Measurements from ENCODE around the gene GAB4.

The GAB4 gene

GRCh38 chr22:16973591-16974297, 34.3 kb downstream of the GAB4 start:
- no peak for TF ChIP-seq SIN3A (IDR thresholded peaks at IDR 0.05; ENCODE audit: borderline replicate concordance, insufficient read depth, low read length)

GRCh38 chr22:16972311-16972710, 35.7 kb downstream of the GAB4 start:
- TF ChIP-seq TAF1 (IDR thresholded peaks at IDR 0.05; ENCODE audit: borderline replicate concordance, insufficient read depth, low read length) = no peak
- TF ChIP-seq FOXP2 (optimal IDR thresholded peaks at IDR 0.05; ENCODE audit: borderline replicate concordance, extremely low read depth, extremely low read length, insufficient read depth) = no peak
- TF ChIP-seq SIN3A (IDR thresholded peaks at IDR 0.05; ENCODE audit: borderline replicate concordance, insufficient read depth, low read length) = no peak
- TF ChIP-seq, protein P1, sequence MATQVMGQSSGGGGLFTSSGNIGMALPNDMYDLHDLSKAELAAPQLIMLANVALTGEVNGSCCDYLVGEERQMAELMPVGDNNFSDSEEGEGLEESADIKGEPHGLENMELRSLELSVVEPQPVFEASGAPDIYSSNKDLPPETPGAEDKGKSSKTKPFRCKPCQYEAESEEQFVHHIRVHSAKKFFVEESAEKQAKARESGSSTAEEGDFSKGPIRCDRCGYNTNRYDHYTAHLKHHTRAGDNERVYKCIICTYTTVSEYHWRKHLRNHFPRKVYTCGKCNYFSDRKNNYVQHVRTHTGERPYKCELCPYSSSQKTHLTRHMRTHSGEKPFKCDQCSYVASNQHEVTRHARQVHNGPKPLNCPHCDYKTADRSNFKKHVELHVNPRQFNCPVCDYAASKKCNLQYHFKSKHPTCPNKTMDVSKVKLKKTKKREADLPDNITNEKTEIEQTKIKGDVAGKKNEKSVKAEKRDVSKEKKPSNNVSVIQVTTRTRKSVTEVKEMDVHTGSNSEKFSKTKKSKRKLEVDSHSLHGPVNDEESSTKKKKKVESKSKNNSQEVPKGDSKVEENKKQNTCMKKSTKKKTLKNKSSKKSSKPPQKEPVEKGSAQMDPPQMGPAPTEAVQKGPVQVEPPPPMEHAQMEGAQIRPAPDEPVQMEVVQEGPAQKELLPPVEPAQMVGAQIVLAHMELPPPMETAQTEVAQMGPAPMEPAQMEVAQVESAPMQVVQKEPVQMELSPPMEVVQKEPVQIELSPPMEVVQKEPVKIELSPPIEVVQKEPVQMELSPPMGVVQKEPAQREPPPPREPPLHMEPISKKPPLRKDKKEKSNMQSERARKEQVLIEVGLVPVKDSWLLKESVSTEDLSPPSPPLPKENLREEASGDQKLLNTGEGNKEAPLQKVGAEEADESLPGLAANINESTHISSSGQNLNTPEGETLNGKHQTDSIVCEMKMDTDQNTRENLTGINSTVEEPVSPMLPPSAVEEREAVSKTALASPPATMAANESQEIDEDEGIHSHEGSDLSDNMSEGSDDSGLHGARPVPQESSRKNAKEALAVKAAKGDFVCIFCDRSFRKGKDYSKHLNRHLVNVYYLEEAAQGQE (IDR thresholded peaks at IDR 0.05; ENCODE audit: insufficient read depth in 1 of 2, low read depth in 2 of 2, low read length in 2 of 2) = no peak
- no peak for TF ChIP-seq POLR2AphosphoS5 (IDR thresholded peaks at IDR 0.05; ENCODE audit: low read depth, low read length)

DNA sequence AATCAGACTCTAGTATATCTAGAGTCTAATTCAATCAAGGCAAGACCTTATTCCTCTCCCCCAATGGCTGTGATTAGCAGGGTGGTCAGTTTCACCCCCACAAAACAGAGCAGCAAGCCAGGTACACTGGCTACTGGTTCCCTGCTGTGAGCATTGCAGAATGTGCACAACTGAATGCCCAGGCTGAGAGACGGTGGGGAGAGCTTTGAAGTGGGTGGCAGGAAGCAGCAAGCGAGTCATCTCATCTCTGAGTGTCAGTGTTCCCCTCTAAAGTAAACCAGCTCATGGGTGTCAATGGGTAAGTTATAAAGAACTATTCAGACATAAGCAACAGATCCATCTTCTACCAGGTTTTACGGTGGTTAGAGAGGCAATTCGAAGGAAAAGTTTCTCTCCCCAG, 37.6 kb downstream of the GAB4 start:
- TF ChIP-seq SIN3A (IDR thresholded peaks at IDR 0.05; ENCODE audit: borderline replicate concordance, insufficient read depth, low read length) (no peak), TAF1 (IDR thresholded peaks at IDR 0.05; ENCODE audit: borderline replicate concordance, insufficient read depth, low read length) (no peak), POLR2AphosphoS5 (IDR thresholded peaks at IDR 0.05; ENCODE audit: low read depth, low read length) (no peak), FOXP2 (optimal IDR thresholded peaks at IDR 0.05; ENCODE audit: borderline replicate concordance, extremely low read depth, extremely low read length, insufficient read depth) (no peak)
- TF ChIP-seq, protein P1 (IDR thresholded peaks at IDR 0.05; ENCODE audit: insufficient read depth in 1 of 2, low read depth in 2 of 2, low read length in 2 of 2) = no peak

DNA sequence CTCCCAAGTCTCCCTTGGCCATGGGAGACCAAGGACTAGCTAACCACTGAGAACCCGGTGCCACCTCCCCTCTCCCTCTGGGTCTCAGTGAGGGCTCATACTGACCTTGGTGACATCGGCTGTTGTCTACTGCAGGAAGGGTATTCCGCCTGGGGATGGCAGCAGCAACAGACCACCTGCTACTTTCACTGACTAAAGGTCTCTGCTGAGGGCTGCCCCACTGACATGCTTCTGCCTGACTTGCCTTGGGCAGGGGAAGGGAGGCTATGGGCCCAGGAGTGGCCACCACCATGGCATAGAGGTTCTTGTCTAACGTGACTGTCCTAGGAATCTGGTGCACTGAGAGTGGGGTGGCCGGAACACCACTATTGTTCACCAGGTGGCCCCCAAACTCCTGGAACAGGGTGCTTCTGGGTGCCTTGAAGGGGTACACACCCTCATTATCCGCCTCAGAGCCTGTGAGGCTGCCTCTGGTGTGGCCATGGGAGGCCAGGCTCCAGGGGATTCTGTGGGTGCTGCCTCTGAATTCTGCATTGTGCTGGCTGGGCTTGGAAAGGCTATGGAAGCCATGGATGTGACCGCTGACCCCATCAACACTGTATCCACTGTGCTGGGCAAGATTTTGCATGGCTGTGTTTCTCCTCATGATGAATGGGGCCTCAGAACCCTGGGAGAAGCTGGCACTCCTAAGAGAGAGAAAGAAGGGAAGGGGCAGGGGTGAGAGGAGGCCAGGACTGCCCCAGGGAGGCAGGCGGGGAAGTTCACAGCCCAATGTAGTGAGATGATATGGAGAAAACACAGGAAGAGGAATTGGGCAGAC, 38.3 kb downstream of the GAB4 start:
- TF ChIP-seq TAF1 (IDR thresholded peaks at IDR 0.05; ENCODE audit: borderline replicate concordance, insufficient read depth, low read length) (no peak), FOXP2 (optimal IDR thresholded peaks at IDR 0.05; ENCODE audit: borderline replicate concordance, extremely low read depth, extremely low read length, insufficient read depth) (no peak), POLR2AphosphoS5 (IDR thresholded peaks at IDR 0.05; ENCODE audit: low read depth, low read length) (no peak), SIN3A (IDR thresholded peaks at IDR 0.05; ENCODE audit: borderline replicate concordance, insufficient read depth, low read length) (no peak)
- TF ChIP-seq, protein P1 (IDR thresholded peaks at IDR 0.05; ENCODE audit: insufficient read depth in 1 of 2, low read depth in 2 of 2, low read length in 2 of 2) = no peak

- TF ChIP-seq POLR2AphosphoS5 (IDR thresholded peaks at IDR 0.05; ENCODE audit: low read depth, low read length) (no peak), SIN3A (IDR thresholded peaks at IDR 0.05; ENCODE audit: borderline replicate concordance, insufficient read depth, low read length) (no peak), FOXP2 (optimal IDR thresholded peaks at IDR 0.05; ENCODE audit: borderline replicate concordance, extremely low read depth, extremely low read length, insufficient read depth) (no peak), TAF1 (IDR thresholded peaks at IDR 0.05; ENCODE audit: borderline replicate concordance, insufficient read depth, low read length) (no peak)
- TF ChIP-seq, protein P1 (IDR thresholded peaks at IDR 0.05; ENCODE audit: insufficient read depth in 1 of 2, low read depth in 2 of 2, low read length in 2 of 2) = no peak
These were observed 39.8 kb downstream of the GAB4 start for GRCh38 chr22:16968218-16968595.
